H7 (cell line): Measurements from ENCODE around the gene LAMA2. TPM values are rescaled to one million over a fixed set of nuclear protein-coding genes. Genes with fewer than 3 reads are reported as not detected.

Experiments used
- DNase-seq: peaks from one replicate; pipeline ENCODE4 v3.0.0; 2012
- H3K27me3 ChIP-seq: 2 replicates; pipeline ENCODE4 v1.6.0; 2011; ENCODE audit warnings: mild to moderate bottlenecking, low read length; ENCODE audit not compliant: control insufficient read depth, insufficient read depth
- H3K36me3 ChIP-seq: replicated peaks from 2 replicates; pipeline ENCODE4 v1.5.1; 2011; ENCODE audit warnings: low read length; ENCODE audit not compliant: control insufficient read depth, insufficient read depth
- H3K4me3 ChIP-seq: 2 replicates; pipeline ENCODE4 v1.5.1; 2011; ENCODE audit warnings: low read depth, mild to moderate bottlenecking, control low read depth, low read length, moderate library complexity; ENCODE audit not compliant: insufficient read depth
- total RNA-seq: library from RNA; depleted of rRNA; stranded (reverse); fragments of >200 nt; shearing (Covaris generic); gene quantifications from 2 replicates; pipeline ENCODE4 v1.2.3, GENCODE V29; 2014

LAMA2 gene
- total RNA-seq, 1 experiment from 2014 or later = 2.2 TPM

- Histone ChIP-seq H3K4me3 (no peak overlapping the region), H3K27me3 (no peaks in the 10 kb centered on the region), H3K36me3 (no peaks in the 10 kb centered on the region)
- DNase-seq = no peak
Observed at GRCh38 chr6:129104131-129104530, 221.2 kb downstream of the LAMA2 start.

DNA sequence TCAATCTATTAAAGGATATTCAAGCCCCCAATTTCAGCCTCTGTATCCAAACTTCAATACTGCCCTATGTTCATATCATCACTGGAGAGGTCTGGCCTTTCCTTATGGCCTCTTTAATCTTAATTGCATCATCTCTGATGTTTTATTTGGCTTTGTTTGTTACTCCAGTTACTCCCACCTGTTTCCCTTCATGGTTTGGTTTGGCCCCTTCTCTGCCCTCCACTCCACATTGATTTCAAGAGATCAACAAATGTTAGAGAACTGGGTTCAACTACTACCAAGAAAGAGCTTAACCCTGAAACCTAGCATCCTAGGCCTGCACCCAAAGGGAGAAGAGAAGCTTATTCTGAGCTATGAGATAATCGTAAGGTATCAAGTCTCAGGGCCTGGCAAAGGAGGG lies 221.6 kb downstream of the LAMA2 start:
- H3K4me3 ChIP-seq = no peak overlapping the region
- no peaks in the 10 kb centered on the region for H3K36me3 ChIP-seq
- no peaks in the 10 kb centered on the region for H3K27me3 ChIP-seq
- DNase-seq = no peak

DNA sequence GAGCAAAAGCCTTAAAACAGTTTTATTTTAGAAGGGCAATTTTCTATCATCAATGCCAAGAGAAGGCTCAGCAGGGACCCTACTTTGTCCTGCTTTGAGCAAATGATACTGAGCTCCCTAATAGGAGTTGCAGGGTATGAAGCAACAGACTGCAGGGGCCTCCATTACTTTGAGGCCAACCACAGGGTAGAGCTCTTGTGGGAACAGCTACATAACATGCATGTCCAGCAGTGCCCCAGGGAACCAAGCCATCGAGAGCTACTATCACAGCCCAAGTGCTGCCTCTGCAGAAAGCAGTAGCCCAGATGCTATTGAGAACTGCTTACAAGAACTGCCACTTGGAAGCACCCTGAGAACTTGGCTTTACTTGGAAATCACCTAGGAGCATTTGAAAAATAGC lies 222.1 kb downstream of the LAMA2 start:
- H3K27me3 ChIP-seq = no peaks in the 10 kb centered on the region
- H3K36me3 ChIP-seq = no peaks in the 10 kb centered on the region
- no peak for DNase-seq
- no peak overlapping the region for H3K4me3 ChIP-seq

- H3K4me3 ChIP-seq = no peak overlapping the region
- DNase-seq = no peak
- no peaks in the 10 kb centered on the region for H3K36me3 ChIP-seq
- no peaks in the 10 kb centered on the region for H3K27me3 ChIP-seq
Observed at GRCh38 chr6:129105793-129106192, 222.9 kb downstream of the LAMA2 start.

DNA sequence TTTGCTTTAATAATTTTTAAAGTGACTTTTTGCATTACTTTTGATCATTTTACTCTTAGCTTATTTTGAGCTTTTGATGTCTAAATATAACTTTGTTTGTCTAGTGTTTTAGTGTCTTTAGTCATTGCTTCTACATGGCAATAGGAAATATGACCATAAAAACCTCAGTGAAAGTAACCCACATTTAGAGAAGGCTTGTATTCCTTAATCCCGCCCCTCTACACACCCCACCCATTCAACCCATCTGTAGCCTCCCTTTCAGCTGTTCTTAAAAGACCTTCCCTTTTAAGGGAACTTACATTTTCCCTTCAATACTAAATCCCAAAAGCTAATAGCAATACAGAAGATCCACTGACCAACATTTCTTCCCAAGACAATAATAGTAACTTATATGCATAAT lies 225.4 kb downstream of the LAMA2 start:
- DNase-seq = no peak
- Histone ChIP-seq H3K27me3 (no peaks in the 10 kb centered on the region), H3K4me3 (no peak overlapping the region), H3K36me3 (no peaks in the 10 kb centered on the region)

DNA sequence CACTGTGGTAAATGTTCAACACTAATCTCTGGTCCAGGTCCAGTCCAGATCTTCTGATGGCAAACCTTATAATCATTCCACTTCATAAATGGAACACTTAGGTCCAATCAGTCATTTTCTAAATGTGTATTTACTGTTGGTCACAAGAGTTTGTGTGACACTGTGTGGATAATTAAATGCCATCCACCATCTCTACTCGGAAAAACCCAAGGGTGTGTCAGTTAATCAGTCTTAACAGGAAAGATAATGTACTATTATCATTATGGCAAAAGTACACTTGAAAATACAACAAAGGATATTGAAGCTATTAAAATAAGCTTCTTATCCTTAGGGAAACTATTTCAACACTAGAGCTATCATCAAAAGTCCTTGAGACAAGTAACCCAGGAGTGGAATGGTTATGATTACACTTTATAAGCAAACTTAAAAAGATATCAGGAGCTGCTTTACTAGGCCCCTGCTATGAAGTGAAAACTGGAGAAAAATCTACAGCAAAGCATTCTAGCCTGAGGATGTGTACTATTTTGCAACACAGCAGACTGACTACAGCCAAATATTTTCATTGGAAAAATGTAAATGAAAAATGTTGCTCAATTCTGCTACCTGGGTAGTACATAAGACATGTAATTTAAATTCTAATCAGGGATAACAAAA lies 227.9 kb downstream of the LAMA2 start:
- H3K4me3 ChIP-seq = no peak overlapping the region
- no peak for DNase-seq
- no peaks in the 10 kb centered on the region for H3K36me3 ChIP-seq
- no peaks in the 10 kb centered on the region for H3K27me3 ChIP-seq

GRCh38 chr6:129111346-129111745 lies 228.4 kb downstream of the LAMA2 start:
- no peak overlapping the region for H3K4me3 ChIP-seq
- no peak for DNase-seq
- no peaks in the 10 kb centered on the region for H3K27me3 ChIP-seq
- H3K36me3 ChIP-seq = no peaks in the 10 kb centered on the region

DNA sequence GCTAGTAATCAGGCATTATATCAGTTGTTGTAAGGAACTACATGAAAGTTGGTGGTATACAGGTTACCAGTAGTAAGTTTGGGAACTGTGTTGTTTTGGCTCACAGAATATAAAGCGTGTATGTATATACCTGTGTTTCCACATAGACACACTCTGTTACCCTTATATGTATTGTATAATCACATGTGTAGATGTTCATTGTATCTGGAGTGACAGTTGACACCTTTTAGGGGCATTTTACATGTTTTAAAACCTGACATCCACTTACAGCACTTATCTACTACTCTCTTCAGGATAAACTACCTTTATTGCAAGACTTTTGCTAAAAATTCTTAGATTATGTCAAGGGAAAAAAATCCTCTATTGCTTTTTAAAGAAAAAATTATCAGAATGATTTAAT lies 228.9 kb downstream of the LAMA2 start:
- Histone ChIP-seq H3K27me3 (no peaks in the 10 kb centered on the region), H3K4me3 (no peak overlapping the region), H3K36me3 (no peaks in the 10 kb centered on the region)
- no peak for DNase-seq

DNA sequence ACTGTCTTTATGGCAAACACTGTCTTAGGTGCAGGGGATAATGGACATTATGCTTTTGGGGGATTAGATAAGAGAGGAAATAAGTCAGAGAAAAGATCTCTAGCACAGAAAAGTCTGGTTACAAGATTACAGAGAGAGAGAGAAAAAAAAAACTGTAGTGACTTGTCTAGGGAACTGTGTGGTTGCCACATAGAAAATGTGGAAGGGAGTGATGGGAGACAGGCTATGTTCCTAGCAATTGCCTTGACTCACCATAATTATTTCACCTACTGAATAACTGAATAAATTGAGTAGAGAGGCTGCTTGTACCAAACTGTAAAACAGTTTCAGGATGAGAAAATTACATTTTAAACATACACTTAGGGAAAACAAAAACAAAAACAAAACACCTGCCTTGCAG lies 229.7 kb downstream of the LAMA2 start:
- no peak overlapping the region for H3K4me3 ChIP-seq
- no peaks in the 10 kb centered on the region for H3K27me3 ChIP-seq
- DNase-seq = no peak
- H3K36me3 ChIP-seq = no peaks in the 10 kb centered on the region

- no peak for DNase-seq
- no peaks in the 10 kb centered on the region for H3K27me3 ChIP-seq
- H3K4me3 ChIP-seq = no peak overlapping the region
- H3K36me3 ChIP-seq = no peaks in the 10 kb centered on the region
Observed at GRCh38 chr6:129113637-129114036, 230.7 kb downstream of the LAMA2 start.

- no peak for DNase-seq
- no peaks in the 10 kb centered on the region for H3K36me3 ChIP-seq
- no peak overlapping the region for H3K4me3 ChIP-seq
- no peaks in the 10 kb centered on the region for H3K27me3 ChIP-seq
Observed at GRCh38 chr6:129114636-129115391, 231.9 kb downstream of the LAMA2 start.

GRCh38 chr6:129115471-129115870 lies 232.5 kb downstream of the LAMA2 start:
- H3K4me3 ChIP-seq = no peak overlapping the region

GRCh38 chr6:129117355-129117754 lies 234.4 kb downstream of the LAMA2 start:
- no peaks in the 10 kb centered on the region for H3K36me3 ChIP-seq
- H3K27me3 ChIP-seq = no peaks in the 10 kb centered on the region
- DNase-seq = no peak
- H3K4me3 ChIP-seq = no peak overlapping the region

More at GRCh38 chr6:129115471-129115870, 232.5 kb downstream of the LAMA2 start:
- H3K27me3 ChIP-seq = no peaks in the 10 kb centered on the region
- H3K36me3 ChIP-seq = no peaks in the 10 kb centered on the region
- DNase-seq = no peak

GRCh38 chr6:129120856-129121638 lies 238.1 kb downstream of the LAMA2 start:
- no peak for DNase-seq
- Histone ChIP-seq H3K36me3 (no peaks in the 10 kb centered on the region), H3K27me3 (no peaks in the 10 kb centered on the region), H3K4me3 (no peak overlapping the region)

DNA sequence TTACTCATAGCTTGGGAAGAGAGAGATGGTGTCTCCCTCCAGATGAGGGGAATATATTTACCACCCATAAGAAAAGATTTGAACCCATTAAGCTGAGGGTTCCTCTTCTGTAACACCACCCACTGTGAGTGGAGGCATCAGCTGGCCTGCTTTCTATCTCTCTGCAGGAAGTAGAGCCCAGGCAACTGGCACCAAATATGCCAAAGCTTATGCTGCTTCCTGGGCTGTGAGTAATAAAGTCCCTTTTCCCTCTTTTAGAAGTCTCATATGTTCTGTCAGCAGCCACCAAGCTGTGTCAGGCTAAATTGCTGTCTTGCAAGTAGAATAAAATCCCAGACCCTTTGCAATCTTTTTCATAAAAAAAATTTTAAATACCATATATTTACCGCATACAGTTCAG lies 241.4 kb downstream of the LAMA2 start:
- peak; percentile 4 for DNase-seq
- H3K36me3 ChIP-seq = no peaks in the 10 kb centered on the region
- H3K27me3 ChIP-seq = no peaks in the 10 kb centered on the region
- H3K4me3 ChIP-seq = no peak overlapping the region
